OCI-LY1 (cell line): ENCODE measurements around the gene GNPTG.

Experiments used
- H2AFZ ChIP-seq: fragments of 200-600 bp; sonication (generic), shearing (Covaris generic); 2 replicates; pipeline ENCODE4 v1.6.0; 2014; ENCODE audit warnings: antibody characterized with exemption, mild to moderate bottlenecking, low read length
- H3F3A ChIP-seq: fragments of 200-600 bp; sonication (generic), shearing (Covaris generic); 2 replicates; pipeline ENCODE4 v1.6.0; 2014; ENCODE audit warnings: mild to moderate bottlenecking, antibody characterized with exemption, low read length, moderate library complexity; ENCODE audit not compliant: insufficient read depth
- H3K27ac ChIP-seq: fragments of 200-600 bp; sonication (generic); 2 replicates; pipeline ENCODE4 v1.5.1; 2014; ENCODE audit warnings: low read length, mixed run types, mild to moderate bottlenecking, low read depth; ENCODE audit not compliant: poor library complexity, severe bottlenecking
- H3K27me3 ChIP-seq: fragments of 200-600 bp; sonication (generic); 2 replicates; pipeline ENCODE4 v1.6.0; 2014; ENCODE audit warnings: antibody characterized with exemption, mild to moderate bottlenecking, low read length, moderate library complexity; ENCODE audit not compliant: insufficient read depth
- H3K36me3 ChIP-seq: fragments of 200-600 bp; sonication (generic); 2 replicates; pipeline ENCODE4 v1.6.1; 2014; ENCODE audit warnings: mild to moderate bottlenecking, antibody characterized with exemption, low read length, moderate library complexity, mixed read lengths; ENCODE audit not compliant: insufficient read depth
- H3K4me1 ChIP-seq: fragments of 200-600 bp; sonication (generic); 2 replicates; pipeline ENCODE4 v1.5.1; 2014; ENCODE audit warnings: mild to moderate bottlenecking, low read length, moderate library complexity; ENCODE audit not compliant: insufficient read depth, severe bottlenecking
- H3K4me2 ChIP-seq: fragments of 200-600 bp; sonication (generic), shearing (Covaris generic); 2 replicates; pipeline ENCODE4 v1.6.1; 2014; ENCODE audit warnings: low read length
- H3K4me3 ChIP-seq: fragments of 200-600 bp; sonication (generic); 2 replicates; pipeline ENCODE4 v1.5.1; 2014; ENCODE audit warnings: low read length, low read depth, mild to moderate bottlenecking, mixed read lengths; ENCODE audit not compliant: poor library complexity, severe bottlenecking
- H3K79me2 ChIP-seq: fragments of 200-600 bp; shearing (Covaris generic); 2 replicates; pipeline ENCODE4 v1.6.1; 2016; ENCODE audit warnings: mixed run types, low read length, mixed read lengths; ENCODE audit not compliant: insufficient read depth
- H3K9ac ChIP-seq: fragments of 200-600 bp; sonication (generic), shearing (Covaris generic); 2 replicates; pipeline ENCODE4 v1.6.1; 2014; ENCODE audit warnings: mild to moderate bottlenecking, low read length, mixed read lengths
- H3K9me2 ChIP-seq: fragments of 200-600 bp; sonication (generic), shearing (Covaris generic); 2 replicates; pipeline ENCODE4 v1.6.1; 2014; ENCODE audit warnings: low read depth, mild to moderate bottlenecking, low read length, mixed read lengths
- H3K9me3 ChIP-seq: fragments of 200-600 bp; shearing (Covaris generic); 2 replicates; pipeline ENCODE4 v1.6.1; 2014; ENCODE audit warnings: low read length, mixed read lengths
- H4K20me1 ChIP-seq: fragments of 200-600 bp; sonication (generic), shearing (Covaris generic); 2 replicates; pipeline ENCODE4 v1.6.0; 2016; ENCODE audit warnings: mild to moderate bottlenecking, low read length; ENCODE audit not compliant: insufficient read depth
- CTCF ChIP-seq: fragments of 200-600 bp; sonication (generic), shearing (Covaris generic); IDR thresholded peaks from 2 replicates; pipeline ENCODE4 v1.5.1; 2017; ENCODE audit warnings: mild to moderate bottlenecking, antibody characterized with exemption, low read length, moderate library complexity, mixed read lengths
- EZH2 ChIP-seq: fragments of 200-600 bp; sonication (generic), shearing (Covaris generic); IDR thresholded peaks from 2 replicates; pipeline ENCODE4 v1.8.0; 2017; ENCODE audit warnings: borderline replicate concordance, mixed run types, mild to moderate bottlenecking, antibody characterized with exemption, low read length, moderate library complexity, mixed read lengths

GNPTG gene

GRCh38 chr16:1355591-1355990 is 3.9 kb downstream of the GNPTG start:
- Histone ChIP-seq H3K4me1 (peaks cover 23% of the 10 kb centered on the region), H3K9me3 (no peaks in the 10 kb centered on the region), H3K4me3 (no peak overlapping the region), H3F3A (no peaks in the 10 kb centered on the region), H4K20me1 (no peaks in the 10 kb centered on the region), H3K9ac (no peak overlapping the region), H3K4me2 (no peak overlapping the region), H3K27me3 (no peaks in the 10 kb centered on the region), H3K36me3 (peaks cover 14% of the 10 kb centered on the region), H3K9me2 (no peaks in the 10 kb centered on the region), H2AFZ (no peak overlapping the region), H3K27ac (no peak overlapping the region), H3K79me2 (0 out of 2 replicates have a peak, but pooled peaks cover 7% of the 10 kb centered on the region)
- no peak for TF ChIP-seq EZH2
- no peak for TF ChIP-seq CTCF

- H3K36me3 ChIP-seq: peaks cover 20% of the 10 kb centered on the region
- H2AFZ ChIP-seq: no peak overlapping the region
- no peak overlapping the region for H3K27ac ChIP-seq
- no peak for TF ChIP-seq CTCF
- TF ChIP-seq EZH2: no peak
- peaks cover 16% of the 10 kb centered on the region for H3K4me1 ChIP-seq
- no peaks in the 10 kb centered on the region for H4K20me1 ChIP-seq
- no peaks in the 10 kb centered on the region for H3F3A ChIP-seq
- H3K9ac ChIP-seq: no peak overlapping the region
- no peaks in the 10 kb centered on the region for H3K9me3 ChIP-seq
- no peak overlapping the region for H3K4me2 ChIP-seq
- no peak overlapping the region for H3K4me3 ChIP-seq
- 0 out of 2 replicates have a peak, but pooled peaks cover 7% of the 10 kb centered on the region for H3K79me2 ChIP-seq
- H3K27me3 ChIP-seq: no peaks in the 10 kb centered on the region
- H3K9me2 ChIP-seq: no peaks in the 10 kb centered on the region
These were observed 4.5 kb downstream of the GNPTG start for GRCh38 chr16:1356061-1356900.

DNA sequence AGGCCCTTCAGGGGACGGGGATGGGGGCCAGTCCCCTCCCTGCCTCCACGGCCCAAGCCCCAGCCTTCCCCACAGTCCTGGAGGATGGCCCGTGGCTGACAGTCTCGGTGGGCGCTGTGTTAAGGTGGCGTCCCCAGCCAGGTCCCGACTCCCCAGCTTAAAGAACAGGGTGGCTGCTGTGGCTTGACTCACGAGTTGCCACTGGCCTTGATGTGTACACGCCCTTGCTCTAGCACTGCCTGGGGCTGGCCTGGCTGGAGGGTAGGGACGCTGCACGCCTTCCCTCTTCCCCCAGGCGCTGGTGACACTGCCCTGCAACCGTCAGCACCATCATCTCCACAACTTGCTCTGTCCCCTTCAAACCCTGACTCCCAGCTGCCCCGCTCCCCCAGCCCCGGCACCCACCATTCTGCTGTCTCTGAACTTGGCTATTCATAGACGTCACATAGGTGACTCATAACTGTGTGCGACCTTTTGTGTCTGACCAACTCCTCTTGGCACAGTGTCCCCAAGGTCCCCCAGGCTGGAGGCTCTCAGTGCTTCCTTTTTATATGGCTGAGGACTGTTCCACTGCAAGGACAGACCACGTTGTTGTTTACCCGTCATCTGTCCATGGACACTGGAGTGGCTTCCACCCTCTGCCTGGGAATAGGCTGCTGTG is 6.3 kb downstream of the GNPTG start:
- Histone ChIP-seq H3K27me3 (no peaks in the 10 kb centered on the region), H3K36me3 (peaks cover 37% of the 10 kb centered on the region), H2AFZ (no peak overlapping the region), H3K4me2 (no peak overlapping the region), H3K9me2 (no peaks in the 10 kb centered on the region), H3K27ac (no peak overlapping the region), H3F3A (no peaks in the 10 kb centered on the region), H3K9ac (no peak overlapping the region), H3K4me1 (peaks cover 6% of the 10 kb centered on the region), H3K9me3 (no peaks in the 10 kb centered on the region), H3K4me3 (no peak overlapping the region), H3K79me2 (no peaks in the 10 kb centered on the region), H4K20me1 (no peaks in the 10 kb centered on the region)
- no peak for TF ChIP-seq EZH2
- no peak for TF ChIP-seq CTCF
